HG02884 (cell line): ENCODE results near the gene RABGAP1L.
"Not testable (repeated sequence)": the region's sequence is repeated elsewhere in the genome, so short reads cannot be mapped to it uniquely, and the experiment has no call there.

ENCODE experiments used
- ATAC-seq: cut with Tn5 transposase; IDR thresholded peaks from one replicate; pipeline ENCODE4 v1.9.1; 2021; ENCODE audit warnings: mild to moderate bottlenecking, moderate library complexity; ENCODE audit not compliant: unreplicated experiment

The RABGAP1L gene

DNA sequence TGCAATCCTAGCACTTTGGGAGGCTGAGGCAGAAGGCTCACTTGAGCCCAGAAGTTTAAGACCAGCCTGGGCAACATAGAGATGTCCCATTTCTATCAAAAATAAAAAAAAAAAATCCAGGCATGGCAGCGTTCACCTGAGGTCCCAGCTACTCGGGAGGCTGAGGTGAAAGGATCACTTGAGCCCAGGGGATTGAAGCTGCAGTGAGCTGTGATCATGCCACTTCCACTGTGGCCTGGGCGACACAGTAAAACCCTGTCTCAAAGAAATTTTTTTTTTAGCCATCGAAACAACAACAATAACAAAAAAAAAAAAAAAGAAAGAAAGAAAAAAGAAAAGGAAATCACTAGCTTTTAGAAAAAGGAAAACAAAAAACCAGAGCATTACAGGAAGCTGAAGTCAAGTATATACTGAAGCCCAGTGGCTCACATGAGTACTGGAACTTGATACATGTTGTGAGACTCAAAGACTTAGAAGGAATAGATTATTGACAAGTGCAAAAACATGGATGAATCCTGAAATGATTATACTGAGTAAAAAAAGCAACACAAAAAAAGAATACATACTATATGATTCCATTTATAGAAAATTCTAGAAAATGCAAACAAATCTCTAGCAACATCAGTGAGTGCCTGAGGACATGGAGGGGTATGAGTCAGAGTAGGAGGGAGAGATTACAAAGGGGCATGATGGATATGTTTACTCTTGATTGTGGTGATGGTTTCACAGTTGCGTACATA is 6.1 kb upstream of the RABGAP1L start:
- peak; percentile 44 for ATAC-seq

DNA sequence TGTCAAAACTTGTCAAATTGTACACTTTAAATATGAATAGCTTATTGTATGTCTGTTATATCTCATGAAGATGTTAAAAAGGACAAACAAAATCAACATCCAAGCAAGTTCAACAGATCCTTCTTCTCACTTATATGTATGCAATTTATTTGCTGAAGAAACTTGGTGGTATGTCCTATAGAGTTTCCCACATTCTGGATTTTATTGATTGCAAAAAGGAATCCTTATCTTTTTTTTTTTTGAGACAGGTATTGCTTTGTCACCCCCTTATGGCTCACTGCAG is 5.6 kb upstream of the RABGAP1L start:
- ATAC-seq: no peak

DNA sequence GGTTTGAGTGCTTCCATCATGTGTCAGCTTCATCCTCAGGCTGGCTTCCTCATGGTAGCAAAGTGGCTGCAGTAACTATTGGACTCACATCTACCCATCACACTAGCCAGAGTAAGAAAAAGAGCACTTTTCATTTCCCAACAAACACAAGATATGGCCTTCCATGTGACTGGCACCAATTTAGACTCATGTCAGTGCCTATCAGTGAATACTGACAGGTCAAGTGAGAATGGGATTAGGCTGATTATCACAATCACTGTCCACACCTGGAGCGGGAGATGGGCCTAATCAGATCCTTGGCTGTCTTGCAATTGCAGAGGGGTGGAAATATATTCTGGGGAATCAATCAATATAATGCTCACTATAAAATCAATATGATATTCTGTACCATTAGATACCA is 2.9 kb upstream of the RABGAP1L start:
- no peak for ATAC-seq

DNA sequence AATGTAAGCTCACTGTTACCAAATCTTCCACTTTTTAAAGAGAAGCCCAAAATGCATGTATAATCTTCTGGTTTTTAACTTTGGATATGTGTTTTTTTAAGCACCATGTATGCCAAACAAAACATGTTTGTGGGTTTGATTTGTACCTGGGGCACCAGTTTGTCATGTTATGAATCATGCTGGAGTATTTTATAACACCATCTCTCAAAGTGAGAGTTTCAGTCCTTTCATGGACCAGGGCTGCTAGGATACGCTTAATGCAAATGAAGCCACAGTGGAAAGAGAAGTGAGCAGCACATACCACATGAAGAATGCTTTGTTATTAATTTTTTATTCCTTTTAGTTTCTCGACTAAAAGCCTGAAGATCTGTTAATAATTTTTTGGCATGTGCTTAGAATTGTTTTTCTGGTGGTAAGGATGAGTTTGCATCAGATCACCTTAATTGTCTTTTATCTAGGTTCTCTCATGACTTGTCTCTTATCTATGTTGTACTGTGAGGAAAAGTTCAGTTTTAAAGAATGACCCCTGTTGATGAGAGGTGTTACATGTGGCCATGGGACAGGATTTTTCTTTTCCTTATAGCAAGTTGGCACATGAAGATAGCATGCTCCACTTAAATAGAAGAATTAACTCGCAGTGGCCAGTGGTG is 2.0 kb upstream of the RABGAP1L start:
- peak; percentile 43 for ATAC-seq

DNA sequence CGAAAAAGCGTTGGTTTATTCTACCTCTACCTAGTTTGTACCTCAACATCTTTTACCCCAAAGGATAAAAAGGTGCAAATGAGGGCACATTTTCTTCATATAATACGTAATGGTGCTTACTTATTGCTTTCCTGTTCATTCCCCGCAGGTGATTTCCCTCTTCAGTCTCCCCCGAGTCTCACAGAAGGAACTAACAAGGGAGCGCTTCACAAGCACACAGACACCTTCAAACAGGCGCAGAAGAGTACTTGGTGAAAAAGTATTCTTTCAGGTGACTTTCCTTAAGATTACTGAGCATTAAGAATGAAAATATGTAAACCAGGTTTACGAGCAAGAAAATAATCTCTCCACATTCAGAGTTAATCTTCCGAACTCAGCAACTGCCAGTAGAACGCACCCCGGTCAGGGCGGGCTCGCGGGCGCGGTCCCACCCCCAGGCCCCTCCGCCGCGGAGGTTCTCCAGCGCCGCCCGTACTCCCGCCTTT is 511 bp upstream of the RABGAP1L start:
- ATAC-seq: no peak

DNA sequence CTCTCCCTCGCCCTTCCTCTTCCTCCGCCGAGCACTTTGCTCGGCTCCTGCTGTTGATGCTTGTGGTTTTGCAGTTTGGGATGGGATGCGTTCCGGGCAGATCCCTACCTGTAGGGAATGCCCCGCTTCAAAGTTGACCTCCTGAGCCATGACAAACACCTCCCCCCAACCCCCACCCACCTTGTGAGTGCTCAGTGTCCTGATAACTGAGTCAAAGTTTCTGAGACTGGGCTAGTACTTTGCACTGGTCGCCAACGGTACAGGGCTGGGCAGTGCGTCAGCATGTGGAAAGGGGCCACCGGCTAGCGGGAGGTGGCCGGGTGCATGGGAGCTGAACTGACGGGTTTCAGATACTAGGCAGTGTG is 771 bp downstream of the RABGAP1L start:
- ATAC-seq: peak; percentile 10

DNA sequence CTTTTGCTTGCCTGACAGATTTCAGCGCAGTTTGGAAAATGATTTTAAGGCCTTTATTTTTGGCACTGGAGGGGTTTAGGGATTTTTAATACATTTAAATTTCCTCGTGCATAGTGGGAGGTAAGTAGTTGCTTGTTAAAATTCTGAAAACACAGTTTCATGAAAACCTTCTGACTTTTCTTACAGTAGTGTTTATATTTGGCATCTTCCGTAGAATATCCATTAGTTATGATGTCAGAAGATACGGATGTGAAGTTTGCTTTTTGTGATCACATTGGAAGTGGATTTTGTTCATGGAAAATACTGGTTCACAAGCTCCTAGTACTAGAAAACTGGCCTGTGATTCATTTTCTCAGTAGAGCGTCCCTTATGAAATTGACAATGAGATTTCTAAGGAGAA is 1.3 kb downstream of the RABGAP1L start:
- ATAC-seq: no peak

DNA sequence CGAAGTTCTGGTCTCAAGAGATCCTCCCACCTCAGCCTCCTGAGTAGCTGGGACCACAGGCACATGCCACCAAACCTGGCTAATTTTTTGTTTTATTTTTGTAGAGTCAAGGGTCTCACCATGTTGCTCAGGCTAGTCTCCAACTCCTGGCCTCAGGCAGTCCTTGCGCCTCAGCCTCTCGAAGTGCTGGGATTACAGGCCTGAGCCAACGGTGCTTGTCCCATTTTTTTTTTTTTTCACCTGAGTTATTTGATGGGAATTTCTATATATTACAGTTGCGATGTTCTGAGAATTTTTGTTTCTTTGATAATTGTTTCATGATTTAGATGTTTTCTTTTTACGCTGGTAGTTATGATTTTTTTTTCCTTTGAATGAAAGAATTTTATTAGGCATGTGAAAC is 2.5 kb downstream of the RABGAP1L start:
- no peak for ATAC-seq

DNA sequence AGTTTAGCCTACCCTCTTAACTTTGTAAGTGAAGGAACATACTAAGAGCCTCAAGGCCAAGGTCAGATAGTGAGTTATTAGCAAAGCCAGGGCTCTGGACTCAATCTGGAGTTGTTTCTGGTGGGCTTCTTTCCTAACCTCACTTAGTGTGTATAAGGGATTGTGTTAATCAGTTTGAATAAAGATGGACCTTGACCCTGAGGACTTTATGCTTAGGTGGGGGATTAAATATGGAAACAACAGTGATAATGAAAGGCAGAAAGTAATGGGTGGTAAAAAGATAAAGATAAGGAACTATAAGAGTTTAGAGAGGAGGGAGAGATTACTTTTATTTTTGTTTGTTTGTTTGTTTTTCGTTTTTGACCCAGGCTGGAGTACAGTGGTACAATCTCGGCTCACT is 5.5 kb downstream of the RABGAP1L start:
- ATAC-seq: no peak

DNA sequence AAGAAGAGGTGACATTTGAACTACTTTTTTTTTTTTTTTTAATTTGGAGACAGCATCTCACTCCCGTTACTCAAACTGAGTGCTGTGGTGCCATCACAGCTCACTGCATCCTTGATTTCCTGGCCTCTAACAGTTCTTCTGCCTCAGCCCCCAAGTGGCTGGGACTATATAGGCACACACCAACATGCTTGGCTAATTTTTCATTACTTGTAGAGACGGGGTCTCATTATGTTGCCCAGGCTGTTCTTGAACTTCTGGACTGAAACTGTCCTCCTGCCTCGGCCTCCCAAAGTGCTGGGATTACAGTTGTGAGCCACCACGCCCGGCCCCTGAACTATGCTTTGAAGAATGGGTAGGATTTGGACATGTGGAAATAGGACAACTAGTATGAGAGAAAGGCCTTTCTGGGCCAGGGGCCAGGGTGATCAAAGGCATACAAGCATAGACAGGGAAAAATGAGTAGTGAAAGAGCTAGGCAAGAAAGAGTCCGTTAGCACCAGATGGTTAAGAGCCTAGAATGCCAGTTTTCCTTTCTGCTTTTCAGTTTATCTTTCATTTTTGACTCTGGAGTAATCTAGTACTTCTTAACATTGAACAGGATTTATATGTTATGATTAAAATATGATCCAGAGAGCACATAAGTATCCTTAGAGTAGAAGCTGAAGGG is 6.3 kb downstream of the RABGAP1L start:
- ATAC-seq: no peak

DNA sequence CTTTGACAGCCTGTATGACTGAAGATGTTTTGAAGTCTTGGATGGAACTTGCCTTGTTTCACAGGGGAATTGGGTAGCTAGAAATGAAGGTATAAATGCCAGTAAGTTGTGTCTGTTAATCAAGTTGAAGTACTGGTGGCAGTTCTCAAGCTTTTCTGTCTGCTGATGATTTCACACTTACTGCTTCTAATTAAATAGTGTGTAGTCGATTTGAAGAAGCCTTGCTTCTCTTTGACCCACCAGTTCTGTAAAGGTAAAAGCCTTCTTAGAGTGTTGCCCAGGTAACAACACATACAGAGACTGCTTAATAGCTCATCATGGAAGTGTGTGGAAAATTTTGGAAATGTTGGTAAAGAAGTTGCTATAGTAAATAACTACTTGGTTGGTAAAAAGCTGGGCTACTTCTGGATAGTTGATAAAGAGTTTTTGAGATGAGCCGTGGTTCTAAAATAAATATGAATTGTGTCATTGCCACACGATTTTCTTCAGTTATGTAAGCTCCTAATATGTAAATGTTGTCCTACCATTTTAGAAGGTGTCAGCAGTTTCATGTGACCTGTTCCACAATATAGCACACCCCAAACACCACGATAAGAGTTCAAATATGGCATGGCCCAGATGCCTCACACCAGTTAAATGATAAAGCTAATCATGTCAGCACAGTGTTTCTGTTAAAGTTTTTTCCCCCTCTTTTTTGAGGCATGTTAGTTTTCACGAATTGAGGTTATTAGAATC is 7.4 kb downstream of the RABGAP1L start:
- ATAC-seq: no peak

DNA sequence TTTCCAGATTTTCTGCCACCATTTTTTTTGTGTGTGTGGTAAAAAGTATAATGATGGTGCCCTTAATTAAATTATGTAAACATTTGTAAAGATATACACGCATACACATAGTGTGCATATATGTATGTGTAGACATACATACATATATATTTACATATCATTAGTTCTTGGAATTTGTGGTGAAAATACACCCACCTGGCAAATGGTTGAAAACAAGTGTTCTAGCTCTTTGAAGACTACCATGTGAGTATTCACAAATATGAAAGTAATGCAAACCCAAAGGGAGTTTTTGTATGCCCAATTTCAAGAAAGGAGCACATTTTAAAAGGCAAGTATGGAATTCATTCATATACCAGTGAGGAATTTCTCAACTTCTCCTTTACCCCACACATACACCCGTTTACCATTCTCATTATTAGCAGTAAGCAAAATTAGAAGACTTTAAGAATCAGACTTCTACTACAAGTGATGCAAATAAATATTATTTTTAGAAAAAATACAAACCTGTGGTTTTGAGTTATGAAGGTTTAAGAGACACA is 8.0 kb downstream of the RABGAP1L start:
- ATAC-seq: peak; percentile 60

DNA sequence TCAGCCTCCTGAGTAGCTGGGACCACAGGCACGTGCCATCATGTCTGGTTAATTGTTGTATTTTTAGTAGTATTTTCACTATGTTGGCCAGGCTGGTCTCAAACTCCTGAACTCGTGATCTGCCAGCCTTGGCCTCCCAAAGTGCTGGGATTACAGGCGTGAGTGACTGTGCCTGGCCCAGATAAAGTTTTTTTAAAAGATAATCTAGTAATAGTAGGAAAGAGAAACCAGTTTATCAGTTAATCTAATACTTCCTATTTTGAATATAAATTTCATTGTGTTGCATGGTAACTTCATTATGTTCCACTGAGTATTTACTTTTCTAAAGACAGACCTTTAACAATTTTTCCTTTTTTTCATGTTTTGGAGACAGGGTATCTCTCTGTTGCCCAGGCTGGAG is 10.0 kb downstream of the RABGAP1L start:
- ATAC-seq: no peak

DNA sequence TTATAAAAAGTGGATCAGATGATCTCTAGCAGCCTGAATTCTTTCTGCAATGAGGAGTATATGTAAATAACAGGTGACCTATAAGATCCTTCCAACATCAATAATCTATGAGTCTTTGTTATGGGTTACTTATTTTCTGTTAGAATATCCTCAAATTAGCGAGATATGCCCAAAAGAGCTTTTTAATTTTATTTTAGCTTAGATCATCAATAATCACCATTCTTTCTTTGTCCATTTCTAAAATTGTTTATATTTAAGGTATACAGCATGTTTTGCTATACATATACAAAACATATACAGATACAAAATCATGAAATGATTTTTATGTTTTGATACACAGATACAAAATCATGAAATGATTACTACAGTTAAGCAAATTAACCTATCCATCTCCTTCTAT is 11.8 kb downstream of the RABGAP1L start:
- no peak for ATAC-seq

DNA sequence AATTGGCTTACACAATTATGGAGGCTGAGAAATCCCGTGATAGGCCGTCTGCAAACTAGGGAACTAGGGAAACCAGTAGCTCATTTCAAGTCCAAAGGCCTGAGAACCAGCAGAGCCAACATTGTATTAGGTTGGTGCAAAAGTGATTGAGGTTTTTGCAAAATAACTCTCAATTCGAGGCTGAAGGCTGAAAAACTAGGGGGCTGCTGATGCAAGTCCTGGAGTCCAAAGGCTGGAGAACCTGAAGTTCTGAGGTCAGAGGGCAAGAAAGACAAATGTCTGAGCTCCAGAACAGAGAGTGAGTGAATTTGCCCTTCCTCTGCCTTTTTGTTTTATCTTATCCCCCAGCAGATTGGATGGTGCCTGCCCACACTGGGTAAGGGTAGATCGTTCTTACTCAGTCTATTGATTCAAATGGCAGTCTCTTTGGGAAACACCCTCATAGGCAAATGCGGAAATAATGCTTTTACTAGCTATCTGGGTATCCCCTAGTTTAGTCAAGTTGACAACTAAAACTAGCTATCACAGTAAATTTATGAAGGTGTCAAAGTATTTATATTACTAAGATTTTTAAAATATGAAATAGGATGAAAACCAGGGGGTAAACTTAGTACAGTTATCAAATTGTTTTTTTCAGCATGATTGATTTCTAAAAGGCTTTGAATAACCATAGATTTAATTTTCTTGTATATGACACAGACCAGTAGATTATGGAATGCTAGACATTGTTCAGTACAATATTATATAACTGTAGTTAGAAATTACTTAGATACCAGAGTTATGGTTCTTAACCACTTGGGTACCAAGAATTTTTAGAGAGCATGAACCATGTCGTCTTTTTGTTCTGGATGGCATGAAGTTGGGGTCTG is 15.4 kb downstream of the RABGAP1L start:
- peak; percentile 54 for ATAC-seq

DNA sequence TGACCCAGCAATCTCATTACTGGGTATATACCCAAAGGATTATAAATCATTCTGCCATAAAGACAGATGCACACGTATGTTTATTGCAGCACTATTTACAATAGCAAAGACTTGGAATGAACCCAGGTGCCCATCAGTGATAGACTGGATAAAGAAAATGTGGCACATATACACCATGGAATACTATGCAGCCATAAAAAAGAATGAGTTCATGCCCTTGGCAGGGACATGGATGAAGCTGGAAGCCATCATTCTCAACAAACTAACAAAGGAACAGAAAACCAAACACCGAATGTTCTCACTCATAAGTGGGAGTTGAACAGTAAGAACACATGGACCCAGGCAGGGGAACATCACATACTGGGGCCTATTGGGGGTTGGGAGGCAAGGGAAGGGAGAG is 19.1 kb downstream of the RABGAP1L start:
- not testable (repeated sequence) for ATAC-seq

DNA sequence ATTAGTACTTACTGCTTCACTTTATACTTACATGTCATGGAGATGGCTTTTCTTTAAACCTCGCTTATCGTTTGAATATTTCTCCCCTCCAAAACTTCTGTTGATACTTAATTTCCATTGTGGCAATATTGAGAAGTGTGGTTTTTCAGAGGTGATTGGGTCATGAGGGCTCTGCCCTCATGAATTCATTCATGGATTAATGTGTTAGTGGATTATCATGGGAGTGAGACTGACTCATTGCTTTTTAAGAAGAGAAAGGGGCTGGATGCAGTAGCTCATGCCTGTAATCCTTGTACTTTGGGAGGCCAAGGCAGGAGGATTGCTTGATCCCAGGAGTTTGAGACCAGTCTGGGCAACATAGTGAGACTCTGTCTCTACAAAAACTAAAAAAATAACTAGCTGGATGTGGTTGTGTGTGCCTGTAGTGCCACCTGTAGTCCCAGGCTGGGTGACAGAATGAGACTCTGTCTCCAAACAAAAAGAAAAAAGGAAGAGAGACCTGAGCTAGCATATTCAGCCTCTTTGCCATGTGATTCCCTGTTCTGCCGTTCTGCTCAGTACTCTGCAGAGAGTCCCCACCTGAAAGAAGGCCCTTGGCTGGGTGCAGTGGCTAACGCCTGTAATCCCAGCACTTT is 30.2 kb downstream of the RABGAP1L start:
- no peak for ATAC-seq

DNA sequence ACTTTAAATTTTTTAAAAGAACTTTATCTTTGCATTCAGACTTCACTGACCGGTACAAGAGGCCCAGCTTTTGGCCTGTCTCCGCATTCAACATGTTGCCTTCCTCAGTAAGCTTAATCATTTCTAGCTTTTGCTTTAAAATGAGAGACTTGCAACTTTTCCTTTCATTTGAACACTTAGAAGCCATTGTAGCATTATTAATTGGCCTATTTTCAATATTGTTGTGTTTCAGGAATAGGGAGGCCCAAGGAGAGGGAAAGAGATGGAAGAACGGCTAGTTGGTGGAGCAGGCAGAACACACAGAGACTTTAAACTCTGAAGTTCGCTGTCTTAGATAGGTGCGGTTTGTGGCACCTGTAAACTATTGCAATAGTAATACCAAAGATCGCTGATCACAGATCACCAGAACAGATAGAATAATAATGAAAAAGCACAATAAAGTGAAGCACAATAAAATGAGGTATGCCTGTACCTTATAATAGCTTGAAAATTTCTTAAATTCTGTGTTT is 31.4 kb downstream of the RABGAP1L start:
- no peak for ATAC-seq

DNA sequence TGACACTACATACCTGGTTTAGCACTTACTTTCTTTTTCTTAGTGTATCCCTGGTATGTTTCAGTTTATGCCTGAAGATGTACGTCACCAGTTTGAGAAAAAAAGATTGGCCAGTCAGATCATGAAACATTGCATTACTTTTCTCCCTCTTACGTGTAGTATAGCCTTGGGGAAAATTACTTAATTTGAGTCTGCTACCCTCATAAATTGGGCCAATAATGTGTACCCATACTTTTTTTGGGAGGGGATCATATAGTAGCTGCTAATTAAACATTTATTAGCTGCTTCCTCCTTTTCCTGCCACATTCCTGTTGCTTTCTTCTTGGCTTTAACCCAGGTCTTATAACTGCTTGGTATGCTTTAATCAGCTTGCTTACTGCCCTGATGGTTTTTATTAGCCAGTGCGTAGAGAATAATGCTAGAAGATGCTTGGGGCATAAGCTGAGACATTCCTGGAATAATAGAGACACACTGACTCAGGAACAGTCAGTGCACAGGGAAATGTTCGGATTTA is 32.1 kb downstream of the RABGAP1L start:
- ATAC-seq: no peak

DNA sequence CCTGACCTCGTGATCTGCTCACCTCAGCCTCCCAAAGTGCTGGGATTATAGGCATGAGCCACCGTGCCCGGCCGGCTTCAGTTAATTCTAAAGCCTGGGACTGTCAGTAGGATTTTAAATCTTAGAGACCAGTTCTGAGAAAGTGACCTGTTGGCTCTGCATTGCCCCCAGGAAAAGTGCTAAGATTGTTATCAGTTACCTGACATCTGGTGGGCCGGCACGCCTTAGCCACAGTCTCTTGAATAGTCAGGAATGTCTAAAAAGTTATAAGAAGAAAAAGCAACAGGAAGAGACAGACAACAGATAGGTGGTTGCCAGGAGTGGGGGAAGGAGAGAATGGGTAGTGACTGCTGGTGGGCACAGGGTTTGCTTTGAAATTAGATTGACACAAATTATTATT is 35.1 kb downstream of the RABGAP1L start:
- no peak for ATAC-seq
